Gastrocnemius medialis (tissue), 4 donors: ENCODE measurements around the gene ANKRD40CL. TPM values are rescaled to one million over a fixed set of nuclear protein-coding genes. Genes with fewer than 3 reads are reported as not detected.

Source experiments
- ATAC-seq, 2 donors: fragments of 150-250 bp; one replicate each; pipeline ENCODE4 v1.9.1; 2016
- DNase-seq, 2 donors: peaks; one replicate each; pipeline ENCODE4 v3.0.0-alpha.2; 2019
- H3K27ac ChIP-seq, 4 donors: fragments of 200-600 bp; sonication (generic); 1 replicate in 1 of 4; 2 replicates in 3 of 4; pipeline ENCODE4 v1.5.1; 2016 to 2018; ENCODE audit warnings: mild to moderate bottlenecking in 2 of 4, moderate library complexity in 1 of 4
- H3K27me3 ChIP-seq, 3 donors: fragments of 200-600 bp; sonication (generic) in 2 of 3; 1 replicate in 1 of 3; 2 replicates in 2 of 3; pipeline versions ENCODE4 v1.5.1 to v1.6.0; 2016 to 2019; ENCODE audit warnings: mild to moderate bottlenecking in 1 of 3, moderate library complexity in 1 of 3
- H3K36me3 ChIP-seq, 2 donors: fragments of 200-600 bp; sonication (generic) in 1 of 2; one replicate each; pipeline ENCODE4 v1.5.1; 2017 to 2018
- H3K4me1 ChIP-seq, 2 donors: fragments of 200-600 bp; sonication (generic) in 1 of 2; one replicate each; pipeline ENCODE4 v1.5.1; 2016 to 2017; ENCODE audit warnings: mild to moderate bottlenecking in 2 of 2
- H3K4me3 ChIP-seq, 4 donors: fragments of 200-600 bp; sonication (generic) in 3 of 4; 1 replicate in 1 of 4; 2 replicates in 3 of 4; pipeline ENCODE4 v1.5.1; 2016 to 2019; ENCODE audit warnings: mild to moderate bottlenecking in 2 of 4
- H3K9me3 ChIP-seq, 3 donors: fragments of 200-600 bp; sonication (generic) in 2 of 3; 1 replicate in 1 of 3; 2 replicates in 2 of 3; pipeline ENCODE4 v1.5.1; 2016 to 2019
- POLR2A ChIP-seq, 2 donors: fragments of 450-650 bp; IDR thresholded peaks; one replicate each; pipeline ENCODE4 v1.6.1; 2017; ENCODE audit warnings: antibody characterized with exemption in 2 of 2, mild to moderate bottlenecking in 2 of 2, moderate library complexity in 2 of 2
- in situ Hi-C, 4 donors: fragments of 200-750 bp; cut with MboI; loops; one replicate each; pipeline versions ENCODE4 v1.15.0 to v1.8.0; 2017; ENCODE audit warnings: low sequenced_read_pairs in 4 of 4
- intact Hi-C: fragments of 100-400 bp; cut with DNase I; formaldehyde crosslinking; loops from one replicate; pipeline ENCODE4 v1.15.1; 2023; ENCODE audit warnings: low total_unique reads
- total RNA-seq, 4 donors: library from RNA; depleted of rRNA; stranded (reverse); fragments of >200 nt; gene quantifications; one replicate each; pipeline versions ENCODE4 v1.1.0 to v1.2.3, GENCODE V29; 2016
- TF ChIP-seq, protein P1 (sequence below), 5 experiments: fragments of 450-650 bp in 3 of 5; fragments of 200-600 bp in 2 of 5; sonication (generic) in 2 of 5; IDR thresholded peaks in 4 of 5; conservative IDR thresholded peaks in 1 of 5; 1 replicate in 4 of 5; 2 replicates in 1 of 5; pipeline ENCODE4 v1.5.1; 2016 to 2019; ENCODE audit warnings: antibody characterized with exemption in 5 of 5, mild to moderate bottlenecking in 3 of 5, moderate library complexity in 3 of 5

The ANKRD40CL gene
- total RNA-seq, 4 donors from 2014 or later = not detected

DNA sequence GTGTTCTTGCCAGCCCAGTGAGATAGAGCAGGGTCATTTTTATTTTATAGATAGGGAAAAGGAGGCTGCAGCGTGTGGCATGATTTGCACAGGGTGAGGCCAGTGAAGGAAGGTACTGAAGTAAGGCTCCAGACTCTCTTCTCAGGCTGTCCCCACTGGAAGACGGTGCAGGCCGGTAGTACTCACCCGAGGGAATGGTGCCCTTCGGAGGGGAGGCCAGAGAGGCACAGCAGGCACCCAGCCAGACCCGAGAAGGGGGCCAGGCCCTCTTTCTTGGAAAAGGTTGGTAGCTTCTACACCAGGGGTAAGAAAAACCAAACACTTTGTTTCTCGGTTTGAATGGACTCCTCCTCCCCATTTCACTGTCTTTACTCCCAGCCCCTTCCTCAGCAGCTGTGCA is 288 bp downstream of the ANKRD40CL start:
- no peak for ATAC-seq

GRCh38 chr17:50766222-50767023 is 895 bp downstream of the ANKRD40CL start:
- no peak overlapping the region for H3K4me3 ChIP-seq
- no peak for DNase-seq
- TF ChIP-seq, protein P1, sequence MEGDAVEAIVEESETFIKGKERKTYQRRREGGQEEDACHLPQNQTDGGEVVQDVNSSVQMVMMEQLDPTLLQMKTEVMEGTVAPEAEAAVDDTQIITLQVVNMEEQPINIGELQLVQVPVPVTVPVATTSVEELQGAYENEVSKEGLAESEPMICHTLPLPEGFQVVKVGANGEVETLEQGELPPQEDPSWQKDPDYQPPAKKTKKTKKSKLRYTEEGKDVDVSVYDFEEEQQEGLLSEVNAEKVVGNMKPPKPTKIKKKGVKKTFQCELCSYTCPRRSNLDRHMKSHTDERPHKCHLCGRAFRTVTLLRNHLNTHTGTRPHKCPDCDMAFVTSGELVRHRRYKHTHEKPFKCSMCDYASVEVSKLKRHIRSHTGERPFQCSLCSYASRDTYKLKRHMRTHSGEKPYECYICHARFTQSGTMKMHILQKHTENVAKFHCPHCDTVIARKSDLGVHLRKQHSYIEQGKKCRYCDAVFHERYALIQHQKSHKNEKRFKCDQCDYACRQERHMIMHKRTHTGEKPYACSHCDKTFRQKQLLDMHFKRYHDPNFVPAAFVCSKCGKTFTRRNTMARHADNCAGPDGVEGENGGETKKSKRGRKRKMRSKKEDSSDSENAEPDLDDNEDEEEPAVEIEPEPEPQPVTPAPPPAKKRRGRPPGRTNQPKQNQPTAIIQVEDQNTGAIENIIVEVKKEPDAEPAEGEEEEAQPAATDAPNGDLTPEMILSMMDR (IDR thresholded peaks at IDR 0.05 in 4 of 5, conservative IDR thresholded peaks at IDR 0.05 in 1 of 5) = no peak
- no peak for TF ChIP-seq POLR2A (IDR thresholded peaks at IDR 0.05)
- in situ Hi-C loops (no loop called here), intact Hi-C loops (no loop called here)
- no peak overlapping the region for H3K27ac ChIP-seq
- H3K36me3 ChIP-seq = no peaks in the 10 kb centered on the region
- H3K27me3 ChIP-seq = no peaks in the 10 kb centered on the region
- peaks cover 0 to 7% of the 10 kb centered on the region in 2 donors for H3K4me1 ChIP-seq
- ATAC-seq = no peak
- H3K9me3 ChIP-seq = no peaks in the 10 kb centered on the region

More for the DNA sequence above, 288 bp downstream of the ANKRD40CL start:
- Histone ChIP-seq H3K27me3 (no peaks in the 10 kb centered on the region), H3K4me3 (no peak overlapping the region), H3K36me3 (no peaks in the 10 kb centered on the region), H3K9me3 (no peaks in the 10 kb centered on the region), H3K4me1 (peaks cover 0 to 7% of the 10 kb centered on the region in 2 donors), H3K27ac (no peak overlapping the region)
- no peak for DNase-seq
- in situ Hi-C loops = no loop called here
- intact Hi-C loops = no loop called here
- TF ChIP-seq, protein P1 (IDR thresholded peaks at IDR 0.05 in 4 of 5, conservative IDR thresholded peaks at IDR 0.05 in 1 of 5) = no peak
- no peak for TF ChIP-seq POLR2A (IDR thresholded peaks at IDR 0.05)

GRCh38 chr17:50765454-50766221 is 1.7 kb downstream of the ANKRD40CL start:
- in situ Hi-C loops (no loop called here), intact Hi-C loops (no loop called here)
- Histone ChIP-seq H3K27ac (no peak overlapping the region), H3K9me3 (no peaks in the 10 kb centered on the region), H3K4me3 (no peak overlapping the region), H3K27me3 (no peaks in the 10 kb centered on the region), H3K4me1 (peaks cover 0 to 7% of the 10 kb centered on the region in 2 donors), H3K36me3 (no peaks in the 10 kb centered on the region)
- TF ChIP-seq, protein P1 (IDR thresholded peaks at IDR 0.05 in 4 of 5, conservative IDR thresholded peaks at IDR 0.05 in 1 of 5) = no peak
- no peak for TF ChIP-seq POLR2A (IDR thresholded peaks at IDR 0.05)
- ATAC-seq (no peak), DNase-seq (no peak)

DNA sequence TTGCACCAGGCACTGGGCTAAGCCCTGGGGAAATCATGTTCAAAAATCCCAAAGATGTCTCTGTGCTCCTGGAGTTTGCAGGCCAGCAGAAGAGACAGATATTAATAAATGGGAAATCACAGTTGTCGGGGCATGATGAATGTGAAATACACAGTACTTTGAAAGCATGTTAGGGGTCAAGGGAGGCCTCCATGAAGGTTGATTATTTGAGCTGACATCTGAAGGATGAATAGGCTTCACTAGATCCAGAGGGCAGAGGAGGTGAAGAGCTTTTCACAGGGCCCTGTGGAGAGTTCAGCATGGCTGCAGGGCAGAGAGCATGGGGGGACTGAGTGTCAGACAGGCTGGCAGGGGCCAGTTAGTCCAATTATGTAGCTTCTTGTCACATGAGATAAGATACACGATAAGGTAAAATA is 2.6 kb downstream of the ANKRD40CL start:
- Histone ChIP-seq H3K27ac (no peak overlapping the region), H3K36me3 (no peaks in the 10 kb centered on the region)

More for the DNA sequence above, 2.6 kb downstream of the ANKRD40CL start:
- intact Hi-C loops = no loop called here
- in situ Hi-C loops = no loop called here
- DNase-seq (no peak), ATAC-seq (no peak)
- Histone ChIP-seq H3K9me3 (no peaks in the 10 kb centered on the region), H3K27me3 (no peaks in the 10 kb centered on the region), H3K4me3 (no peak overlapping the region), H3K4me1 (peaks cover 0 to 7% of the 10 kb centered on the region in 2 donors)
- TF ChIP-seq POLR2A (IDR thresholded peaks at IDR 0.05) = no peak
- TF ChIP-seq, protein P1 (IDR thresholded peaks at IDR 0.05 in 4 of 5, conservative IDR thresholded peaks at IDR 0.05 in 1 of 5) = no peak
